Measurements from ENCODE around the gene SAMD15. TPM values are rescaled to one million over a fixed set of nuclear protein-coding genes. Genes with fewer than 3 reads are reported as not detected.

Gene SAMD15
- total and polyA plus RNA-seq, 4 donors, result 0.10 to 0.50 (median 0.19) TPM; not detected in 1

GRCh38 chr14:77375973-77376770 is 1.0 kb upstream of the SAMD15 start:
- Histone ChIP-seq H3K4me3 (ENCODE audit: low read depth in 1 of 3, low read length in 3 of 3) (peak overlapping the region; percentile 62 to 97 (median 93)), H3K9me3 (ENCODE audit: control insufficient read depth in 4 of 4, low read length in 3 of 4) (no peaks in the 10 kb centered on the region), H3K27ac (ENCODE audit: low read depth in 1 of 2, low read length in 2 of 2) (peak overlapping the region; percentile 75 to 80), H3K27me3 (ENCODE audit: control insufficient read depth in 4 of 4, insufficient read depth in 4 of 4, low read length in 3 of 4) (no peaks in the 10 kb centered on the region), H3K36me3 (ENCODE audit: control insufficient read depth in 4 of 4, insufficient read depth in 3 of 4, low read depth in 1 of 4, low read length in 3 of 4) (no peaks in the 10 kb centered on the region), H3K9ac (ENCODE audit: low read depth in 1 of 2, low read length in 2 of 2) (peak overlapping the region; percentile 45 to 57), H3K4me1 (ENCODE audit: control insufficient read depth in 4 of 4, insufficient read depth in 4 of 4, low read length in 3 of 4) (peaks cover 0 to 14% (median 13%) of the 10 kb centered on the region in 4 donors)
- TF ChIP-seq REST (IDR thresholded peaks at IDR 0.05) (no peak), SP1 (IDR thresholded peaks at IDR 0.05) (no peak), FOXA2 (IDR thresholded peaks at IDR 0.05) (no peak), RXRA (IDR thresholded peaks at IDR 0.05) (no peak), HNF4A (conservative IDR thresholded peaks at IDR 0.05) (no peak), MAX (IDR thresholded peaks at IDR 0.05) (no peak)
- DNase-seq (ENCODE audit: low spot score), result no peak
- WGBS, result 18% methylated on average over 24 of the region's 24 CpGs

GRCh38 chr14:77377502-77377844 is 294 bp downstream of the SAMD15 start:
- WGBS, result 16% methylated on average over 10 of the region's 10 CpGs
- H3K9me3 ChIP-seq (ENCODE audit: control insufficient read depth in 4 of 4, low read length in 3 of 4), result no peaks in the 10 kb centered on the region
- no peak for DNase-seq (ENCODE audit: low spot score)
- no peaks in the 10 kb centered on the region for H3K36me3 ChIP-seq (ENCODE audit: control insufficient read depth in 4 of 4, insufficient read depth in 3 of 4, low read depth in 1 of 4, low read length in 3 of 4)
- no peaks in the 10 kb centered on the region for H3K27me3 ChIP-seq (ENCODE audit: control insufficient read depth in 4 of 4, insufficient read depth in 4 of 4, low read length in 3 of 4)
- H3K4me1 ChIP-seq (ENCODE audit: control insufficient read depth in 4 of 4, insufficient read depth in 4 of 4, low read length in 3 of 4), result peaks cover 0 to 14% (median 12%) of the 10 kb centered on the region in 4 donors
- peak overlapping the region; percentile 62 to 97 (median 93) for H3K4me3 ChIP-seq (ENCODE audit: low read depth in 1 of 3, low read length in 3 of 3)
- H3K9ac ChIP-seq (ENCODE audit: low read depth in 1 of 2, low read length in 2 of 2), result no peak overlapping the region
- TF ChIP-seq HNF4A (conservative IDR thresholded peaks at IDR 0.05) (no peak), FOXA1 (IDR thresholded peaks at IDR 0.05) (no peak), YY1 (IDR thresholded peaks at IDR 0.05) (no peak)
- no peak overlapping the region for H3K27ac ChIP-seq (ENCODE audit: low read depth in 1 of 2, low read length in 2 of 2)

- H3K4me3 ChIP-seq (ENCODE audit: low read depth in 1 of 3, low read length in 3 of 3), result no peak overlapping the region
- H3K27ac ChIP-seq (ENCODE audit: low read depth in 1 of 2, low read length in 2 of 2), result no peak overlapping the region
- H3K9me3 ChIP-seq (ENCODE audit: control insufficient read depth in 4 of 4, low read length in 3 of 4), result no peaks in the 10 kb centered on the region
- 89% methylated on average over 6 of the region's 6 CpGs for WGBS
- no peaks in the 10 kb centered on the region for H3K36me3 ChIP-seq (ENCODE audit: control insufficient read depth in 4 of 4, insufficient read depth in 3 of 4, low read depth in 1 of 4, low read length in 3 of 4)
- no peaks in the 10 kb centered on the region for H3K27me3 ChIP-seq (ENCODE audit: control insufficient read depth in 4 of 4, insufficient read depth in 4 of 4, low read length in 3 of 4)
- H3K4me1 ChIP-seq (ENCODE audit: control insufficient read depth in 4 of 4, insufficient read depth in 4 of 4, low read length in 3 of 4), result peaks cover 0 to 14% (median 12%) of the 10 kb centered on the region in 4 donors
- DNase-seq (ENCODE audit: low spot score), result no peak
- H3K9ac ChIP-seq (ENCODE audit: low read depth in 1 of 2, low read length in 2 of 2), result no peak overlapping the region
- no peak for TF ChIP-seq JUND (IDR thresholded peaks at IDR 0.05)
- no peak for TF ChIP-seq HNF4G (IDR thresholded peaks at IDR 0.05)
- TF ChIP-seq GABPA (IDR thresholded peaks at IDR 0.05 in 1 of 2, conservative IDR thresholded peaks at IDR 0.05 in 1 of 2), result no peak
- TF ChIP-seq HNF4A (conservative IDR thresholded peaks at IDR 0.05), result no peak
- TF ChIP-seq RAD21 (IDR thresholded peaks at IDR 0.05), result no peak
- TF ChIP-seq EGR1 (IDR thresholded peaks at IDR 0.05; ENCODE audit: low read depth in 2 of 2), result no peak
- TF ChIP-seq REST (IDR thresholded peaks at IDR 0.05), result no peak
- no peak for TF ChIP-seq TAF1 (conservative IDR thresholded peaks at IDR 0.05)
- TF ChIP-seq ATF3 (IDR thresholded peaks at IDR 0.05), result no peak
- TF ChIP-seq CTCF (IDR thresholded peaks at IDR 0.05; ENCODE audit: low read depth, low read length, missing input control), result no peak
- no peak for TF ChIP-seq YY1 (IDR thresholded peaks at IDR 0.05)
- no peak for TF ChIP-seq RXRA (IDR thresholded peaks at IDR 0.05)
- no peak for TF ChIP-seq NR2F2 (IDR thresholded peaks at IDR 0.05)
- TF ChIP-seq SP1 (IDR thresholded peaks at IDR 0.05), result no peak
- TF ChIP-seq FOXA2 (IDR thresholded peaks at IDR 0.05), result no peak
- no peak for TF ChIP-seq FOXA1 (IDR thresholded peaks at IDR 0.05)
- TF ChIP-seq MAX (IDR thresholded peaks at IDR 0.05), result no peak
These were observed 1.5 kb downstream of the SAMD15 start for GRCh38 chr14:77378701-77379100.
